ENCODE measurements around the gene ITGAD. TPM values are rescaled to one million over a fixed set of nuclear protein-coding genes. Genes with fewer than 3 reads are reported as not detected.

The ITGAD gene
- total and polyA plus RNA-seq, 2 of the 13 experiments (the other 11 are each of a cell fraction or from before 2014, with no cell fraction given) = not detected

GRCh38 chr16:31420037-31420436 is 26.9 kb downstream of the ITGAD start:
- Histone ChIP-seq H2AFZ (ENCODE audit: low read length) (no peak overlapping the region), H3K4me2 (ENCODE audit: low read depth, low read length) (no peak overlapping the region), H3K36me3 (replicated peaks in 1 of 2; ENCODE audit: control insufficient read depth in 1 of 2, insufficient read depth in 2 of 2, low read length in 2 of 2) (no peaks in the 10 kb centered on the region), H3K27me3 (ENCODE audit: control insufficient read depth in 1 of 2, insufficient read depth in 2 of 2, low read length in 2 of 2) (peaks cover 0 to 33% of the 10 kb centered on the region in 2 experiments; a peak in 4 of 5 replicates), H3K79me2 (ENCODE audit: insufficient read depth, low read length) (no peaks in the 10 kb centered on the region), H3K4me3 (replicated peaks in 1 of 3; ENCODE audit: insufficient read depth in 1 of 3, low read depth in 2 of 3, low read length in 3 of 3) (no peak overlapping the region), H4K20me1 (ENCODE audit: insufficient read depth, low read length) (no peaks in the 10 kb centered on the region), H3K27ac (ENCODE audit: extremely low read length, insufficient read depth, low read length) (no peak overlapping the region), H3K4me1 (ENCODE audit: insufficient read depth, low read length) (no peaks in the 10 kb centered on the region), H3K9ac (ENCODE audit: insufficient read depth, low read depth, low read length) (no peak overlapping the region), H3K9me3 (ENCODE audit: low read length) (no peaks in the 10 kb centered on the region)
- no peak for DNase-seq (ENCODE audit: low spot score)
- in situ Hi-C loops (cut with HindIII; ENCODE audit: extremely low pct_ligation_motif_present, low pct_unique_long_range_greater_than_20kb) (no loop called here), intact Hi-C loops (cut with micrococcal nuclease; ENCODE audit: unreplicated experiment) (no loop called here)
- ChIA-PET POLR2A (no interaction called here), CTCF (ENCODE audit: low intra/inter-chr PET ratio, low total read pairs) (no interaction called here)
- no TSS peak for BruUV-seq (replicated peaks)
- no peak for FAIRE-seq
- no peak for ATAC-seq
- WGBS (ENCODE audit: low lambda C conversion rate) = 52% methylated on average over 3 of the region's 3 CpGs
- TF ChIP-seq NFIB (CRISPR knock-in tag; IDR thresholded peaks at IDR 0.05; ENCODE audit: borderline replicate concordance) (no peak), NRL (CRISPR knock-in tag; IDR thresholded peaks at IDR 0.05; ENCODE audit: borderline replicate concordance) (no peak), SP2 (CRISPR knock-in tag; IDR thresholded peaks at IDR 0.05) (no peak), STAG1 (CRISPR knock-in tag; IDR thresholded peaks at IDR 0.05) (no peak), PAX8 (CRISPR knock-in tag; IDR thresholded peaks at IDR 0.05; ENCODE audit: borderline replicate concordance) (no peak), BATF2 (CRISPR knock-in tag; IDR thresholded peaks at IDR 0.05) (no peak), ZNF724P (CRISPR knock-in tag; IDR thresholded peaks at IDR 0.05; ENCODE audit: borderline replicate concordance) (no peak), ZFP41 (CRISPR knock-in tag; IDR thresholded peaks at IDR 0.05; ENCODE audit: borderline replicate concordance) (no peak), JDP2 (CRISPR knock-in tag; IDR thresholded peaks at IDR 0.05; ENCODE audit: borderline replicate concordance) (no peak), ATF3 (CRISPR knock-in tag; IDR thresholded peaks at IDR 0.05) (no peak), ZNF768 (CRISPR knock-in tag; IDR thresholded peaks at IDR 0.05) (no peak), ATF5 (CRISPR knock-in tag; IDR thresholded peaks at IDR 0.05; ENCODE audit: low read depth) (no peak), KDM2A (CRISPR knock-in tag; IDR thresholded peaks at IDR 0.05; ENCODE audit: borderline replicate concordance, low read depth) (no peak), ASH2L (IDR thresholded peaks at IDR 0.05; ENCODE audit: insufficient read length, low read depth, low read length) (no peak), ZNF687 (CRISPR knock-in tag; IDR thresholded peaks at IDR 0.05) (no peak), ZNF589 (CRISPR knock-in tag; conservative IDR thresholded peaks at IDR 0.05) (no peak), MIER3 (CRISPR knock-in tag; IDR thresholded peaks at IDR 0.05; ENCODE audit: borderline replicate concordance) (no peak), ZNF326 (CRISPR knock-in tag; IDR thresholded peaks at IDR 0.05; ENCODE audit: borderline replicate concordance) (no peak)

Measured in HepG2 (cell line).